Lower leg skin (tissue), 3 donors: ENCODE results near the gene USP10.

Experiments
- CTCF ChIP-seq, 3 donors: fragments of 450-650 bp; IDR thresholded peaks; one replicate each; pipeline ENCODE4 v1.5.1; 2016; ENCODE audit warnings: antibody characterized with exemption in 3 of 3, mild to moderate bottlenecking in 3 of 3, moderate library complexity in 2 of 3
- POLR2A ChIP-seq, 2 donors: fragments of 450-650 bp; IDR thresholded peaks; one replicate each; pipeline ENCODE4 v1.6.1; 2016 to 2017; ENCODE audit warnings: antibody characterized with exemption in 2 of 2, mild to moderate bottlenecking in 1 of 2, moderate library complexity in 1 of 2

- TF ChIP-seq CTCF (IDR thresholded peaks at IDR 0.05) (no peak), POLR2A (IDR thresholded peaks at IDR 0.05) (no peak)
Measured at GRCh38 chr16:84654238-84654637, 45.6 kb upstream of the USP10 start.
